Upper lobe of right lung (tissue), 1 donor: ENCODE results near the gene SPEN. TPM values are rescaled to one million over a fixed set of nuclear protein-coding genes. Genes with fewer than 3 reads are reported as not detected.

Experiments
- ATAC-seq: fragments of 200-7000 bp; cut with Tn5 transposase; one replicate; pipeline ENCODE4 v1.9.1; 2020; ENCODE audit warnings: mild to moderate bottlenecking, moderate library complexity
- DNase-seq: peaks from one replicate; pipeline ENCODE4 v3.0.0-alpha.2; 2020
- H3K27ac ChIP-seq: fragments of 200-600 bp; one replicate; pipeline ENCODE4 v1.8.0; 2022
- H3K27me3 ChIP-seq: fragments of 200-600 bp; one replicate; pipeline ENCODE4 v1.8.0; 2022; ENCODE audit warnings: mild to moderate bottlenecking
- H3K36me3 ChIP-seq: fragments of 200-600 bp; one replicate; pipeline ENCODE4 v1.8.0; 2022
- H3K4me1 ChIP-seq: fragments of 200-600 bp; one replicate; pipeline ENCODE4 v1.8.0; 2022
- H3K4me3 ChIP-seq: fragments of 200-600 bp; one replicate; pipeline ENCODE4 v1.8.0; 2022; ENCODE audit warnings: mild to moderate bottlenecking
- H3K9me3 ChIP-seq: fragments of 200-600 bp; one replicate; pipeline ENCODE4 v1.8.0; 2022
- CTCF ChIP-seq: fragments of 200-600 bp; IDR thresholded peaks from one replicate; pipeline ENCODE4 v1.8.0; 2022; ENCODE audit warnings: antibody characterized with exemption
- intact Hi-C: fragments of 100-400 bp; cut with DNase I; formaldehyde crosslinking; loops from one replicate; pipeline ENCODE4 v1.11.0; 2022
- total RNA-seq: library from RNA; stranded (reverse); fragmentation: NEBNext Ultra II Directional; extraction: Animal tissue kit (Norgen Biotek cat#: 25700); gene quantifications from one replicate; pipeline ENCODE4 v1.2.1, GENCODE V29; 2021
- donor health status: DM: no; HTN: yes; CAD: no; lungs with severe emphysema.

SPEN gene
- total RNA-seq, 1 donor from 2014 or later, result 53.1 TPM

GRCh38 chr1:15945011-15945831, 97.7 kb downstream of the SPEN start:
- no peak overlapping the region for H3K27ac ChIP-seq
- H3K36me3 ChIP-seq, result peaks cover 71% of the 10 kb centered on the region
- no peak for TF ChIP-seq CTCF
- H3K4me1 ChIP-seq, result peaks cover 25% of the 10 kb centered on the region
- ATAC-seq (no peak), DNase-seq (no peak)
- H3K9me3 ChIP-seq, result no peaks in the 10 kb centered on the region
- no peak overlapping the region for H3K4me3 ChIP-seq
- intact Hi-C loops, result no loop called here
- H3K27me3 ChIP-seq, result no peaks in the 10 kb centered on the region

- no peaks in the 10 kb centered on the region for H3K9me3 ChIP-seq
- TF ChIP-seq CTCF, result no peak
- no peaks in the 10 kb centered on the region for H3K27me3 ChIP-seq
- H3K4me3 ChIP-seq, result no peak overlapping the region
- peaks cover 63% of the 10 kb centered on the region for H3K36me3 ChIP-seq
- intact Hi-C loops, result no loop called here
- DNase-seq (no peak), ATAC-seq (no peak)
- H3K4me1 ChIP-seq, result peaks cover 33% of the 10 kb centered on the region
- H3K27ac ChIP-seq, result no peak overlapping the region
These were observed 98.4 kb downstream of the SPEN start for GRCh38 chr1:15945832-15946448.

GRCh38 chr1:15946571-15947381, 99.3 kb downstream of the SPEN start:
- Histone ChIP-seq H3K9me3 (no peaks in the 10 kb centered on the region), H3K27ac (no peak overlapping the region), H3K36me3 (peaks cover 55% of the 10 kb centered on the region), H3K4me1 (peaks cover 41% of the 10 kb centered on the region), H3K27me3 (no peaks in the 10 kb centered on the region), H3K4me3 (no peak overlapping the region)
- intact Hi-C loops, result no loop called here
- ATAC-seq (no peak), DNase-seq (no peak)
- no peak for TF ChIP-seq CTCF

- DNase-seq, result no peak
- Histone ChIP-seq H3K27ac (peak overlapping the region; percentile 89), H3K36me3 (peaks cover 48% of the 10 kb centered on the region), H3K27me3 (no peaks in the 10 kb centered on the region), H3K9me3 (no peaks in the 10 kb centered on the region), H3K4me3 (no peak overlapping the region), H3K4me1 (peaks cover 49% of the 10 kb centered on the region)
- TF ChIP-seq CTCF, result no peak
- intact Hi-C loops, result no loop called here
- no peak for ATAC-seq
These were observed 100.0 kb downstream of the SPEN start for GRCh38 chr1:15947382-15948090.

GRCh38 chr1:15948091-15948591, 100.6 kb downstream of the SPEN start:
- no peaks in the 10 kb centered on the region for H3K27me3 ChIP-seq
- no peak for TF ChIP-seq CTCF
- intact Hi-C loops, result no loop called here
- peak overlapping the region; percentile 89 for H3K27ac ChIP-seq
- peaks cover 41% of the 10 kb centered on the region for H3K36me3 ChIP-seq
- DNase-seq (no peak), ATAC-seq (no peak)
- peaks cover 55% of the 10 kb centered on the region for H3K4me1 ChIP-seq
- no peaks in the 10 kb centered on the region for H3K9me3 ChIP-seq
- H3K4me3 ChIP-seq, result no peak overlapping the region
